ENCODE results near the gene ATP5F1D. TPM values are rescaled to one million over a fixed set of nuclear protein-coding genes. Genes with fewer than 3 reads are reported as not detected.

ATP5F1D gene
- total RNA-seq, 1 experiment from 2014 or later = 42.4 TPM

GRCh38 chr19:1259206-1259875, 17.8 kb downstream of the ATP5F1D start:
- H3K4me3 ChIP-seq = no peak overlapping the region
- peak; percentile 83 to 84 for DNase-seq (ENCODE audit: low read depth in 1 of 2, low spot score in 2 of 2)
- H3K27ac ChIP-seq = peak overlapping the region; percentile 80
- H3K4me1 ChIP-seq (replicated peaks) = peaks cover 78% of the 10 kb centered on the region
- no peaks in the 10 kb centered on the region for H3K27me3 ChIP-seq (replicated peaks)
- peaks cover 51% of the 10 kb centered on the region for H3K36me3 ChIP-seq
- H3K9me3 ChIP-seq (replicated peaks) = no peaks in the 10 kb centered on the region

GRCh38 chr19:1259876-1260748, 18.6 kb downstream of the ATP5F1D start:
- peaks cover 78% of the 10 kb centered on the region for H3K4me1 ChIP-seq (replicated peaks)
- DNase-seq (ENCODE audit: low read depth in 1 of 2, low spot score in 2 of 2) = no peak
- H3K9me3 ChIP-seq (replicated peaks) = no peaks in the 10 kb centered on the region
- peak overlapping the region; percentile 47 for H3K4me3 ChIP-seq
- no peaks in the 10 kb centered on the region for H3K27me3 ChIP-seq (replicated peaks)
- H3K27ac ChIP-seq = peak overlapping the region; percentile 80
- H3K36me3 ChIP-seq = peaks cover 44% of the 10 kb centered on the region

GRCh38 chr19:1260749-1261537, 19.4 kb downstream of the ATP5F1D start:
- Histone ChIP-seq H3K4me3 (peak overlapping the region; percentile 47), H3K27me3 (replicated peaks) (no peaks in the 10 kb centered on the region), H3K36me3 (peaks cover 35% of the 10 kb centered on the region), H3K27ac (peak overlapping the region; percentile 80), H3K4me1 (replicated peaks) (peaks cover 76% of the 10 kb centered on the region), H3K9me3 (replicated peaks) (no peaks in the 10 kb centered on the region)
- DNase-seq (ENCODE audit: low read depth in 1 of 2, low spot score in 2 of 2) = peak; percentile 93 to 97

GRCh38 chr19:1261538-1261797, 19.9 kb downstream of the ATP5F1D start:
- H3K9me3 ChIP-seq (replicated peaks) = no peaks in the 10 kb centered on the region
- H3K4me3 ChIP-seq = peak overlapping the region; percentile 47
- peak overlapping the region; percentile 68 for H3K27ac ChIP-seq
- no peaks in the 10 kb centered on the region for H3K27me3 ChIP-seq (replicated peaks)
- H3K36me3 ChIP-seq = peaks cover 30% of the 10 kb centered on the region
- no peak for DNase-seq (ENCODE audit: low read depth in 1 of 2, low spot score in 2 of 2)
- H3K4me1 ChIP-seq (replicated peaks) = peaks cover 80% of the 10 kb centered on the region

GRCh38 chr19:1261798-1262622, 20.5 kb downstream of the ATP5F1D start:
- Histone ChIP-seq H3K9me3 (replicated peaks) (no peaks in the 10 kb centered on the region), H3K36me3 (peaks cover 25% of the 10 kb centered on the region), H3K4me3 (peak overlapping the region; percentile 47; the same call in 1 of the 2 replicates), H3K4me1 (replicated peaks) (peaks cover 80% of the 10 kb centered on the region), H3K27me3 (replicated peaks) (no peaks in the 10 kb centered on the region), H3K27ac (no peak overlapping the region)
- DNase-seq (ENCODE audit: low read depth in 1 of 2, low spot score in 2 of 2) = no peak

- no peak for DNase-seq (ENCODE audit: low read depth in 1 of 2, low spot score in 2 of 2)
- Histone ChIP-seq H3K27ac (no peak overlapping the region), H3K9me3 (replicated peaks) (no peaks in the 10 kb centered on the region), H3K27me3 (replicated peaks) (no peaks in the 10 kb centered on the region), H3K36me3 (peaks cover 18% of the 10 kb centered on the region), H3K4me1 (replicated peaks) (peaks cover 82% of the 10 kb centered on the region), H3K4me3 (no peak overlapping the region)
These were observed 21.1 kb downstream of the ATP5F1D start for GRCh38 chr19:1262623-1263123.

- Histone ChIP-seq H3K4me1 (replicated peaks) (peaks cover 80% of the 10 kb centered on the region), H3K27me3 (replicated peaks) (no peaks in the 10 kb centered on the region), H3K36me3 (peaks cover 13% of the 10 kb centered on the region), H3K9me3 (replicated peaks) (no peaks in the 10 kb centered on the region), H3K4me3 (no peak overlapping the region), H3K27ac (no peak overlapping the region)
- DNase-seq (ENCODE audit: low read depth in 1 of 2, low spot score in 2 of 2) = no peak
These were observed 21.6 kb downstream of the ATP5F1D start for GRCh38 chr19:1263188-1263587.

- H3K9me3 ChIP-seq (replicated peaks) = no peaks in the 10 kb centered on the region
- H3K36me3 ChIP-seq = peaks cover 9% of the 10 kb centered on the region
- H3K27ac ChIP-seq = peak overlapping the region; percentile 50
- H3K27me3 ChIP-seq (replicated peaks) = no peaks in the 10 kb centered on the region
- peaks cover 77% of the 10 kb centered on the region for H3K4me1 ChIP-seq (replicated peaks)
- DNase-seq (ENCODE audit: low read depth in 1 of 2, low spot score in 2 of 2) = peak; percentile 97
- no peak overlapping the region; the same call in 1 of the 2 replicates for H3K4me3 ChIP-seq
These were observed 23.5 kb downstream of the ATP5F1D start for GRCh38 chr19:1264801-1265614.

GRCh38 chr19:1265615-1266128, 24.1 kb downstream of the ATP5F1D start:
- Histone ChIP-seq H3K36me3 (peaks cover 15% of the 10 kb centered on the region), H3K27ac (peak overlapping the region; percentile 74), H3K4me3 (peak overlapping the region; percentile 46), H3K4me1 (replicated peaks) (peaks cover 77% of the 10 kb centered on the region), H3K9me3 (replicated peaks) (no peaks in the 10 kb centered on the region), H3K27me3 (replicated peaks) (no peaks in the 10 kb centered on the region)
- DNase-seq (ENCODE audit: low read depth in 1 of 2, low spot score in 2 of 2) = peak in 1 of 2 experiments; percentile 98

GRCh38 chr19:1266129-1266915, 24.8 kb downstream of the ATP5F1D start:
- no peaks in the 10 kb centered on the region for H3K9me3 ChIP-seq (replicated peaks)
- H3K27me3 ChIP-seq (replicated peaks) = no peaks in the 10 kb centered on the region
- H3K27ac ChIP-seq = peak overlapping the region; percentile 74
- peak; percentile 93 to 98 for DNase-seq (ENCODE audit: low read depth in 1 of 2, low spot score in 2 of 2)
- peaks cover 77% of the 10 kb centered on the region for H3K4me1 ChIP-seq (replicated peaks)
- peak overlapping the region; percentile 46 for H3K4me3 ChIP-seq
- H3K36me3 ChIP-seq = peaks cover 22% of the 10 kb centered on the region

GRCh38 chr19:1266916-1267476, 25.4 kb downstream of the ATP5F1D start:
- peaks cover 70% of the 10 kb centered on the region for H3K4me1 ChIP-seq (replicated peaks)

More at GRCh38 chr19:1266916-1267476, 25.4 kb downstream of the ATP5F1D start:
- Histone ChIP-seq H3K27me3 (replicated peaks) (no peaks in the 10 kb centered on the region), H3K4me3 (peak overlapping the region; percentile 46), H3K9me3 (replicated peaks) (no peaks in the 10 kb centered on the region), H3K27ac (peak overlapping the region; percentile 74; the same call in 1 of the 2 replicates), H3K36me3 (peaks cover 28% of the 10 kb centered on the region)
- no peak for DNase-seq (ENCODE audit: low read depth in 1 of 2, low spot score in 2 of 2)

All from SJSA1 (cell line).